ENCODE measurements around the gene DHX34.

GRCh38 chr19:47374876-47375693 is 26.0 kb downstream of the DHX34 start:
- no peak for TF ChIP-seq CTCF (IDR thresholded peaks at IDR 0.05; ENCODE audit: low read length)
- no peak for TF ChIP-seq EZH2 (IDR thresholded peaks at IDR 0.05; ENCODE audit: borderline replicate concordance, low read length)

Measured in OCI-LY1 (cell line).